Ascending aorta (tissue), 2 donors: ENCODE measurements around the gene NFILZ. TPM values are rescaled to one million over a fixed set of nuclear protein-coding genes. Genes with fewer than 3 reads are reported as not detected.

Experiments used
- DNase-seq, 2 donors: peaks; one replicate each; pipeline ENCODE4 v3.0.0-alpha.2; 2019; ENCODE audit warnings: low spot score in 2 of 2
- H3K27ac ChIP-seq, 2 donors: fragments of 200-600 bp; sonication (generic); one replicate each; pipeline ENCODE4 v1.5.1; 2016 to 2017; ENCODE audit warnings: mild to moderate bottlenecking in 1 of 2
- H3K27me3 ChIP-seq: fragments of 200-600 bp; sonication (generic); one replicate; pipeline ENCODE4 v1.5.1; 2017
- H3K36me3 ChIP-seq, 2 donors: fragments of 200-600 bp; sonication (generic); one replicate each; pipeline ENCODE4 v1.5.1; 2016
- H3K4me1 ChIP-seq, 2 donors: fragments of 200-600 bp; sonication (generic); one replicate each; pipeline ENCODE4 v1.5.1; 2016 to 2017; ENCODE audit warnings: mild to moderate bottlenecking in 1 of 2
- H3K4me3 ChIP-seq, 2 donors: fragments of 200-600 bp; sonication (generic); one replicate each; pipeline ENCODE4 v1.5.1; 2016 to 2017; ENCODE audit warnings: mild to moderate bottlenecking in 1 of 2
- H3K9me3 ChIP-seq, 2 donors: fragments of 200-600 bp; sonication (generic); one replicate each; pipeline ENCODE4 v1.5.1; 2016
- intact Hi-C: fragments of 100-400 bp; cut with DNase I; formaldehyde crosslinking; loops from one replicate; pipeline ENCODE4 v1.15.1; 2023
- total RNA-seq: library from RNA; depleted of rRNA; stranded (reverse); fragments of >200 nt; gene quantifications from one replicate; pipeline ENCODE4 v1.1.0, GENCODE V29; 2016
- TF ChIP-seq, protein P1 (sequence below), 3 experiments: fragments of 200-600 bp in 2 of 3; fragments of 450-650 bp in 1 of 3; sonication (generic) in 2 of 3; IDR thresholded peaks; one replicate each; pipeline ENCODE4 v1.5.1; 2016 to 2019; ENCODE audit warnings: antibody characterized with exemption in 3 of 3, mild to moderate bottlenecking in 1 of 3, moderate library complexity in 1 of 3

Gene NFILZ, protein sequence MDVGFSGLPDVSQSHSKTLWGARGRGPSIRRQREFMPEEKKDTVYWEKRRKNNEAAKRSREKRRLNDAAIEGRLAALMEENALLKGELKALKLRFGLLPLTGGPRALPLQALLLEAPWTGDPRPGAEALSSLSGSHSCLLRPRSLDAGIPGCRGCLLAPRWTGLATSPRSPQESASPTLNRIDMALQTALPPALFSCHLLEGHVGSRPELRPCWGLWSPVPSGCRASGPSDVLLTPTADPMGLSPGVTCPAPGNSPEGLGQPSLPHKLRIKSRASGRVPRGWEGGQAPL
- total RNA-seq: not detected

DNA sequence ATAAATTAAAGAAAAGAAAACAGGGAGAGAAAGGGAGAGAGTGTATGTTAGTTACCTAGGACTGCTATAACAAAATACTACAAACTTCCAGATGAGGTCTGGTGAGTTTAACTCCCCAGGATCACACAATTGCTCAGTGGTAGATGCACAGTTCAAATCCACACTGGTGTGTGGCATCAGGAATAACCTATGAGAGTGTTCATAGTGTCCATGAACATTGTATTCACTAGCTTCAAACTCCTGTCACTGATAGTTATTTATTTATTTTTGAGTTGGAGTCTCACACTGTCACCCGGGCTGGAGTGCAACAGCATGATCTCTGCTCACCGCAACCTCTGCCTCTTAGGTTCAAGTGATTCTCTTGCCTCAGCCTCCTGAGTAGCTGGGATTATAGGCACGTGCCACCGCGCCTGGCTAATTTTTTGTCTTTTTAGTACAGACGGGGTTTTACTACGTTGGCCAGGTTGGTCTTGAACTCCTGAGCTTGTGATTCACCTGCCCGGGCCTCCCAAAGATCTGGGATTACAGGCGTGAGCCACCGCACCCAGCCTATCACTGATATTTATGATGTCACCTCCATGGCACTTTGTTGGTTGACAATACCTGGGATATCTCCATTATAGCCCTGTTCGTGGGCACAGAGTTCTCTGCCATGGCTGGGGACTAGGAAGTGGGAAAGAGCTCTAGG, at the start of gene NFILZ:
TSS of gene NFILZ (plus strand) at position 638 of the 688 bp plus-strand sequence. CDS start 46,133 bp downstream, outside the sequence.
- no peaks in the 10 kb centered on the region for H3K36me3 ChIP-seq
- H3K27ac ChIP-seq: peak within 1 kb of the TSS; percentile 9 to 76
- DNase-seq: no peak
- TF ChIP-seq, protein P1, sequence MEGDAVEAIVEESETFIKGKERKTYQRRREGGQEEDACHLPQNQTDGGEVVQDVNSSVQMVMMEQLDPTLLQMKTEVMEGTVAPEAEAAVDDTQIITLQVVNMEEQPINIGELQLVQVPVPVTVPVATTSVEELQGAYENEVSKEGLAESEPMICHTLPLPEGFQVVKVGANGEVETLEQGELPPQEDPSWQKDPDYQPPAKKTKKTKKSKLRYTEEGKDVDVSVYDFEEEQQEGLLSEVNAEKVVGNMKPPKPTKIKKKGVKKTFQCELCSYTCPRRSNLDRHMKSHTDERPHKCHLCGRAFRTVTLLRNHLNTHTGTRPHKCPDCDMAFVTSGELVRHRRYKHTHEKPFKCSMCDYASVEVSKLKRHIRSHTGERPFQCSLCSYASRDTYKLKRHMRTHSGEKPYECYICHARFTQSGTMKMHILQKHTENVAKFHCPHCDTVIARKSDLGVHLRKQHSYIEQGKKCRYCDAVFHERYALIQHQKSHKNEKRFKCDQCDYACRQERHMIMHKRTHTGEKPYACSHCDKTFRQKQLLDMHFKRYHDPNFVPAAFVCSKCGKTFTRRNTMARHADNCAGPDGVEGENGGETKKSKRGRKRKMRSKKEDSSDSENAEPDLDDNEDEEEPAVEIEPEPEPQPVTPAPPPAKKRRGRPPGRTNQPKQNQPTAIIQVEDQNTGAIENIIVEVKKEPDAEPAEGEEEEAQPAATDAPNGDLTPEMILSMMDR (IDR thresholded peaks at IDR 0.05): no peak
- H3K4me1 ChIP-seq: peaks cover 0 to 4% of the 10 kb centered on the region in 2 donors
- peak within 1 kb of the TSS in 1 of 2 donors; percentile 9 for H3K4me3 ChIP-seq
- peaks cover 0 to 5% of the 10 kb centered on the region in 2 donors for H3K9me3 ChIP-seq
- intact Hi-C loops: no loop called here
- no peaks in the 10 kb centered on the region for H3K27me3 ChIP-seq

DNA sequence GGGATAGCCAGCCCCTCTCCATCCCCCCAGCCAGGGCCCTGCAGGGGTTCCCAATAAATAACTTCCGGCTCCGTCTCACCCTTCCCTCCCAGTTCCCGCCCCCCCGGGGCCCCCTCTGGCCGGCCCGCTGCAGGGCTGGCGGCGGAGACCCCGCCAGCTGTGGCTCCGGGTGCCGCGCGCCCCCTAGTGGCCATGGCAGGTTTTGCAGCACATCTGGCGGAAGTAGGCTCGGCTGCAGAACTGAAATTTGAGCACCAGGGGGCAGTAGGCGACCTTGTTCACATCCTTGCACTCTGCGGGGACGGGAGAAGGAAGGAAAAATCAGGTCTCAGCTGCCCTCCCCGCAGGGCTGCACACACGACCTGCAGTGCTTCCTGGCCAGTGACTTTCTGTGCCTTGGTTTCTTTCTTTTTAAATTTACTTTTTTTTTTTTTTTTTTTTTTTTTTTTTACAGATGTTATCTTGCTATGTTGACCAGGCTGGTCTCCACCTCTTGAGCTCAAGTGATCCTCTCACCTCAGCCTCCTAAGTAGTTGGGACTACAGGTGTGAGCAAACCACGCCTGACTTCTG, 49.6 kb upstream of the NFILZ start:
- Histone ChIP-seq H3K4me3 (no peak overlapping the region), H3K4me1 (no peaks in the 10 kb centered on the region), H3K36me3 (peaks cover 26 to 29% of the 10 kb centered on the region in 2 donors), H3K9me3 (no peaks in the 10 kb centered on the region), H3K27ac (no peak overlapping the region), H3K27me3 (no peaks in the 10 kb centered on the region)
- DNase-seq: peak; percentile 44 to 92
- intact Hi-C loops: loop anchor here (2.0 to 10.0 kb wide), 2 partner anchors 62 to 226 kb away; no protein-coding TSS in a partner anchor
- TF ChIP-seq, protein P1 (IDR thresholded peaks at IDR 0.05): peak; percentile 99 to 100 (median 100)

DNA sequence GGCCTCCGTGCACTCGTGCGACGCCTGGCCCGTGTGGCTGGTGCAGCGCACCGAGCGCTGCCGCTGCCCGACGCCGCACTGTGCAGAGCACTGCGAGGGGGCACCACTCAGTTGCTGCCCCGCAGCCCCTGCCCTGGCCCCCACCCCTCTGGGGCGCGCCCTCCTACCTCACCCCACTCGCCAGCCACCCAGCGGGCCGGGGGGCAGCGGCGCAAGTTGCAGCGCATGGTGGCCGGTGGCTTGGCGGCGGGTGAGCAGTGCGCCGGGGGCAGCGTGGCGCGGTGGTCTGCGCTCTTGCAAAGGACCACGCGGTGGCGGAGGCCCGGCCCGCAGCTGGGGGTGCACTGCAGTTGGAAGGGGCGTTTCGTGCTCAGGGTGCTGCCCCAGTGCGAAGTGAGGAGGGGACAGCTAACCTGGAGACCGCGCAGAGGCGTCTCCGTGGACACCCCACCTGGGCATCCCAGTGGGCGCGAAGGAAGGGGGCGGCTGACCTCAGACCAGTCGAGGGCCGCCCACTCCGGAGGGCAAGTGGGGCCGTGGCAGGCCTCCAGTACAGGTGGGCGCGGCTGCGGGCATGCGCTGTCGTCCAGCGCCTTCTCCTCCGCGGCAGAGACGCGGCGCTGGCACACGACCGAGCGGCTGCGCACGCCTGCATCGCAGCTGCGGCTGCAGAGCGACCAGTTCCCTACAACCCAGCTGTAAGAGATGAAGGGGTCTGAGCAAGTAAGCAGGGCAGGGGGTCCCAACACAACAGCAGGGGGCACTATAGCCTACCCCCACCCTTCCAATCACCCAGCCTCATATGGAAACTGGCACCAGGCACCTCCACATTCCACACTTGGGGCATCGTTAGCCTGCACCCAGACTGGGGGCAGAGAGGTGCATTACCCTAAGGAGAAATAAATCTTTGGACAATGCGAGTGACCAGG, 45.2 kb upstream of the NFILZ start:
- TF ChIP-seq, protein P1 (IDR thresholded peaks at IDR 0.05): no peak
- no peaks in the 10 kb centered on the region for H3K4me1 ChIP-seq
- H3K36me3 ChIP-seq: peaks cover 62 to 70% of the 10 kb centered on the region in 2 donors
- no peaks in the 10 kb centered on the region for H3K27me3 ChIP-seq
- DNase-seq: no peak
- no peaks in the 10 kb centered on the region for H3K9me3 ChIP-seq
- intact Hi-C loops: loop anchor here (10.0 kb wide), 1 partner anchor 230 kb away; no protein-coding TSS in a partner anchor
- no peak overlapping the region for H3K27ac ChIP-seq
- no peak overlapping the region for H3K4me3 ChIP-seq

DNA sequence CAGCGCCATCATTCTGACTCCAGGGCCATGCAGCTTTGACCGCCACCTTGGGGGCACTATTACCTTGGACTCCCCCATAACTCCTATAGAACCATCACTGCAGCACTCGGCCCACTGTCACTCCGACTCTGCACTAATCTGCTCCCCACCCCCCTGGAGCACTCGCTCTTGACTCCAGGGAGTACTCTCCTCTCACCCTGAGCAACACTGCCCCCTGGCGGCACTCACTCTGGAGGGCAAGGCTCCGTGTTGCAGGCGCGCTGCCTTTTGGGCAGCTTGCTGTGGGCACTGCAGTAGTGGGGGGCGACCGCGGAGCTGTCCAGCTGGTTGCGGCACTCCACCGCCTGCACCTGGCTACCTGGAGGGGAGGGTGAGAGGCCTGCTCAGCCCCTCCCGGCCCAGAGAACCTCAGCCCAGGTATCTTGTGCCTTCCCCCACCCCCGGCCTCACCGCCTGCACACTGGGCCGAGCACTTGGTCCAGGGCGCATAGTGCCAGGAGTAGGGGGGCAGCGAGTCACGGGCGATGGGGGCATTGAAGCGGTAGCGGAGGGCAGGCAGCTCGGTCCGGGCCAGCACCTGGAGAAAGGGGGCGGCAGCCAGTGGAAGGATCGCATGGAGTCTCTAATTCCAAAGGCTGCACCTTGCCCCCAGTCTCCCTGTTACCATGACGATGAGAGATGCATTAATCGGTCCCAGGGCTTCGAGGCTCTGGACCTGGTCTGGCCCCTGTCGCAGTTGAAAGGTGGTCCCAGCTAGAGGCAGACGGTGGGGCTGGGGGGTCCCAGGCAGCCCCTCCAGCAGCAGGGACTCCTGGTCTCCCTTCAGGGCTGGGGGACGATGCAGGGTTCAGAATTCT, 44.3 kb upstream of the NFILZ start:
- H3K9me3 ChIP-seq: no peaks in the 10 kb centered on the region
- no peaks in the 10 kb centered on the region for H3K4me1 ChIP-seq
- H3K36me3 ChIP-seq: peaks cover 62 to 70% of the 10 kb centered on the region in 2 donors
- intact Hi-C loops: loop anchor here (10.0 kb wide), 1 partner anchor 231 kb away; no protein-coding TSS in a partner anchor
- H3K4me3 ChIP-seq: no peak overlapping the region
- TF ChIP-seq, protein P1 (IDR thresholded peaks at IDR 0.05): peak in 2 of 3 experiments; percentile 18 to 45
- no peak overlapping the region for H3K27ac ChIP-seq
- DNase-seq: no peak
- H3K27me3 ChIP-seq: no peaks in the 10 kb centered on the region
